Pancreas (tissue), 10 donors: ENCODE measurements around the gene ALK. TPM values are rescaled to one million over a fixed set of nuclear protein-coding genes. Genes with fewer than 3 reads are reported as not detected.
A peak's percentile ranks its signal among the peaks of the same experiment; 100 is the strongest.

ENCODE experiments used
- ATAC-seq, 4 donors: fragments of 200-7000 bp; cut with Tn5 transposase; one replicate each; pipeline versions ENCODE4 v1.8.0 to v1.9.1; 2020; ENCODE audit warnings: mild to moderate bottlenecking in 4 of 4, moderate library complexity in 4 of 4
- DNase-seq, 6 donors: peaks; one replicate each; pipeline ENCODE4 v3.0.0-alpha.2; 2020
- FAIRE-seq: peaks from 2 replicates; lab custom pipeline; 2012; peaks lifted over from hg19 to GRCh38; lab: Jason Lieb, UNC
- H3K27ac ChIP-seq, 4 donors: fragments of 200-600 bp; sonication (generic); 1 replicate in 3 of 4; 2 replicates in 1 of 4; pipeline versions ENCODE4 v1.5.0 to v1.8.0; 2020
- H3K27me3 ChIP-seq, 4 donors: fragments of 200-600 bp; one replicate each; pipeline ENCODE4 v1.8.0; 2021
- H3K36me3 ChIP-seq, 3 donors: fragments of 200-600 bp; sonication (generic) in 1 of 3; one replicate each; pipeline versions ENCODE4 v1.5.0 to v1.8.0; 2020 to 2021
- H3K4me1 ChIP-seq, 3 donors: fragments of 200-600 bp; one replicate each; pipeline ENCODE4 v1.8.0; 2021
- H3K4me3 ChIP-seq, 4 donors: fragments of 200-600 bp; sonication (generic) in 2 of 4; one replicate each; pipeline versions ENCODE4 v1.5.0 to v1.8.0; 2020 to 2021
- H3K9me3 ChIP-seq, 4 donors: fragments of 200-600 bp; one replicate each; pipeline ENCODE4 v1.8.0; 2021
- WGBS, 2 donors: extraction: QIAGEN DNeasy Blood & Tissue Kit; methylation state at CpG; one replicate each; pipeline ENCODE4 v1.1.7; 2013; 5-methylcytosine and 5-hydroxymethylcytosine counted together
- intact Hi-C, 3 donors: fragments of 100-400 bp; cut with DNase I; formaldehyde crosslinking; loops; one replicate each; pipeline versions ENCODE4 v1.11.1 to v1.14.2; 2022
- polyA plus RNA-seq, 2 donors: library from polyadenylated mRNA; stranded (reverse); fragments of 200-250 nt; gene quantifications; one replicate each; pipeline ENCODE4 v1.2.3, GENCODE V29; 2013
- total RNA-seq, 6 donors: library from RNA; stranded (reverse); fragmentation: NEBNext Ultra II Directional in 4 of 6; extraction: Animal tissue kit (Norgen Biotek cat#: 25700) in 4 of 6; gene quantifications; one replicate each; pipeline versions ENCODE4 v1.2.1 to v1.2.4, GENCODE V29; 2021 to 2023
- TF ChIP-seq, protein P1 (sequence below), 4 donors: fragments of 200-600 bp; sonication (generic) in 3 of 4; IDR thresholded peaks; one replicate each; pipeline versions ENCODE4 v1.5.0 to v1.8.0; 2021; ENCODE audit warnings: antibody characterized with exemption in 4 of 4
- donor health status: healthy with polysubstance abuse.
- donor health status: DM: no; HTN: no; CAD: no; lungs with moderate emphysema.
- donor health status: DM: no; HTN: no; CAD: no.
- donor health status: control.
- donor health status: control.
- donor health status: Bipolar disorder and iron deficiency.
- donor health status: DM: yes; HTN: yes; CAD: no.
- donor health status: DM: no; HTN: no; CAD: no.
- donor health status: DM: no; HTN: no; CAD: no.
- donor health status: DM: yes; HTN: yes; CAD: no.

The ALK gene
- total and polyA plus RNA-seq, 8 donors: 0.05 to 0.17 (median 0.09) TPM; not detected in 2

GRCh38 chr2:29922605-29923004 lies 1.2 kb upstream of the ALK start:
- intact Hi-C loops: no loop called here
- H3K4me3 ChIP-seq: no peak overlapping the region
- TF ChIP-seq, protein P1, sequence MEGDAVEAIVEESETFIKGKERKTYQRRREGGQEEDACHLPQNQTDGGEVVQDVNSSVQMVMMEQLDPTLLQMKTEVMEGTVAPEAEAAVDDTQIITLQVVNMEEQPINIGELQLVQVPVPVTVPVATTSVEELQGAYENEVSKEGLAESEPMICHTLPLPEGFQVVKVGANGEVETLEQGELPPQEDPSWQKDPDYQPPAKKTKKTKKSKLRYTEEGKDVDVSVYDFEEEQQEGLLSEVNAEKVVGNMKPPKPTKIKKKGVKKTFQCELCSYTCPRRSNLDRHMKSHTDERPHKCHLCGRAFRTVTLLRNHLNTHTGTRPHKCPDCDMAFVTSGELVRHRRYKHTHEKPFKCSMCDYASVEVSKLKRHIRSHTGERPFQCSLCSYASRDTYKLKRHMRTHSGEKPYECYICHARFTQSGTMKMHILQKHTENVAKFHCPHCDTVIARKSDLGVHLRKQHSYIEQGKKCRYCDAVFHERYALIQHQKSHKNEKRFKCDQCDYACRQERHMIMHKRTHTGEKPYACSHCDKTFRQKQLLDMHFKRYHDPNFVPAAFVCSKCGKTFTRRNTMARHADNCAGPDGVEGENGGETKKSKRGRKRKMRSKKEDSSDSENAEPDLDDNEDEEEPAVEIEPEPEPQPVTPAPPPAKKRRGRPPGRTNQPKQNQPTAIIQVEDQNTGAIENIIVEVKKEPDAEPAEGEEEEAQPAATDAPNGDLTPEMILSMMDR (IDR thresholded peaks at IDR 0.05): no peak
- FAIRE-seq: no peak
- peaks cover 0 to 21% (median 7%) of the 10 kb centered on the region in 4 donors for H3K27me3 ChIP-seq
- WGBS, 2 donors: 41 to 54% methylated on average over 4 of the region's 4 CpGs
- peaks cover 6 to 10% (median 8%) of the 10 kb centered on the region in 3 donors for H3K4me1 ChIP-seq
- DNase-seq: no peak
- no peak for ATAC-seq
- no peak overlapping the region for H3K27ac ChIP-seq
- H3K9me3 ChIP-seq: no peaks in the 10 kb centered on the region
- H3K36me3 ChIP-seq: no peaks in the 10 kb centered on the region

- peaks cover 6 to 10% (median 8%) of the 10 kb centered on the region in 3 donors for H3K4me1 ChIP-seq
- peak overlapping the region; percentile 15 to 47 (median 28) for H3K4me3 ChIP-seq
- intact Hi-C loops: no loop called here
- peaks cover 0 to 23% (median 7%) of the 10 kb centered on the region in 4 donors for H3K27me3 ChIP-seq
- ATAC-seq: peak; percentile 42 to 50 (median 44)
- no peak overlapping the region for H3K27ac ChIP-seq
- TF ChIP-seq, protein P1 (IDR thresholded peaks at IDR 0.05): no peak
- no peak for FAIRE-seq
- DNase-seq: peak in 4 of 6 donors; percentile 20 to 74 (median 48)
- H3K9me3 ChIP-seq: no peaks in the 10 kb centered on the region
- no peaks in the 10 kb centered on the region for H3K36me3 ChIP-seq
- 2% methylated on average over 69 to 71 of the region's 71 CpGs for WGBS, 2 donors
Observed at GRCh38 chr2:29920631-29921559, 491 bp downstream of the ALK start.

DNA sequence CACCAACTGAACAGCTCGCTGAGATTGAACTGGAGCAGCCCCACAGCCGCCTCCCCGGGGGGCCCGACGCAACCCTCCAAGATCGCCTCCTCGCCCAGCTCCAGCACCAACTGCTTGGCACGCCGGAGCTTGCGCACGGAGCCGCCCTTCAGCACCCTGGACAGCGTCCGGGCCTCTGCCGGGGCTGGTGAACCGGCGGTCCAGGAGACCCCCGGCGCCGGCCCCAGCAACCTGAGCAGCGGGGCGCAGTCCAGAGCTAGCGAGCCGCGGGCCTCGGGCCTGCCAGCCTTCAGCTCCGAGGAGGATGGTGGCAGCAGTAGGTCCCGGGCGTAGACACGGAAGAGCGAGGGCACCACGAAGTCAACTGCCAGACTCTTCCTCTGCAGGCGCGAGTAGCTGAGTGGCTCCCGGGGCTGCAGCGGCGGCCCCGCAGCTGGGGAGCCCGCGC lies 1.2 kb downstream of the ALK start:
- TF ChIP-seq, protein P1 (IDR thresholded peaks at IDR 0.05): no peak
- Histone ChIP-seq H3K4me3 (peak overlapping the region; percentile 7 to 47 (median 28)), H3K27ac (no peak overlapping the region), H3K27me3 (peaks cover 0 to 23% (median 7%) of the 10 kb centered on the region in 4 donors), H3K36me3 (no peaks in the 10 kb centered on the region), H3K9me3 (no peaks in the 10 kb centered on the region), H3K4me1 (peaks cover 6 to 10% (median 8%) of the 10 kb centered on the region in 3 donors)
- no peak for FAIRE-seq
- peak; percentile 61 to 94 (median 80) for DNase-seq
- intact Hi-C loops: no loop called here
- WGBS, 2 donors: 0 to 3% methylated on average over 33 to 40 of the region's 40 CpGs
- ATAC-seq: peak; percentile 66 to 76 (median 70)

GRCh38 chr2:29918941-29919340 lies 2.4 kb downstream of the ALK start:
- ATAC-seq: no peak
- WGBS, 2 donors: 42 to 51% methylated on average over 3 of the region's 3 CpGs
- Histone ChIP-seq H3K36me3 (no peaks in the 10 kb centered on the region), H3K27ac (no peak overlapping the region), H3K4me3 (no peak overlapping the region), H3K27me3 (peaks cover 0 to 23% (median 7%) of the 10 kb centered on the region in 4 donors), H3K9me3 (no peaks in the 10 kb centered on the region), H3K4me1 (peaks cover 6 to 10% (median 8%) of the 10 kb centered on the region in 3 donors)
- no peak for DNase-seq
- TF ChIP-seq, protein P1 (IDR thresholded peaks at IDR 0.05): no peak
- intact Hi-C loops: no loop called here
- no peak for FAIRE-seq
